Heart left ventricle (tissue), 16 donors: ENCODE results near the gene RPLP2. TPM values are rescaled to one million over a fixed set of nuclear protein-coding genes. Genes with fewer than 3 reads are reported as not detected.
A peak's percentile ranks its signal among the peaks of the same experiment; 100 is the strongest.

Experiments
- ATAC-seq, 4 donors: fragments of 200-7000 bp; cut with Tn5 transposase; one replicate each; pipeline ENCODE4 v1.9.1; 2020 to 2022; ENCODE audit warnings: moderate library complexity in 4 of 4, mild to moderate bottlenecking in 3 of 4, moderate number of reproducible peaks in 1 of 4
- DNase-seq, 5 donors: peaks; one replicate each; pipeline ENCODE4 v3.0.0-alpha.2; 2020
- H3K27ac ChIP-seq, 12 donors: fragments of 200-600 bp; sonication (generic) in 4 of 12; one replicate each; pipeline versions ENCODE4 v1.5.0 to v1.8.0; 2016 to 2022; ENCODE audit warnings: mild to moderate bottlenecking in 2 of 12
- H3K27me3 ChIP-seq, 9 donors: fragments of 200-600 bp; sonication (generic) in 2 of 9; one replicate each; pipeline versions ENCODE4 v1.5.1 to v1.8.0; 2016 to 2022; ENCODE audit warnings: mild to moderate bottlenecking in 3 of 9
- H3K36me3 ChIP-seq, 9 donors: fragments of 200-600 bp; sonication (generic) in 2 of 9; one replicate each; pipeline versions ENCODE4 v1.5.0 to v1.8.0; 2018 to 2022; ENCODE audit warnings: mild to moderate bottlenecking in 2 of 9
- H3K4me1 ChIP-seq, 12 donors: fragments of 200-600 bp; sonication (generic) in 4 of 12; one replicate each; pipeline versions ENCODE4 v1.5.0 to v1.8.0; 2016 to 2022; ENCODE audit warnings: mild to moderate bottlenecking in 3 of 12
- H3K4me3 ChIP-seq, 12 donors: fragments of 200-600 bp; sonication (generic) in 4 of 12; one replicate each; pipeline versions ENCODE4 v1.5.0 to v1.8.0; 2017 to 2022; ENCODE audit warnings: mild to moderate bottlenecking in 9 of 12, moderate library complexity in 4 of 12
- H3K9me3 ChIP-seq, 12 donors: fragments of 200-600 bp; sonication (generic) in 4 of 12; one replicate each; pipeline versions ENCODE4 v1.5.0 to v1.8.0; 2016 to 2022; ENCODE audit warnings: mild to moderate bottlenecking in 1 of 12
- CTCF ChIP-seq, 12 donors: fragments of 200-600 bp; sonication (generic) in 4 of 12; IDR thresholded peaks; one replicate each; pipeline versions ENCODE4 v1.5.0 to v1.8.0; 2018 to 2022; ENCODE audit warnings: antibody characterized with exemption in 12 of 12, mild to moderate bottlenecking in 5 of 12
- POLR2A ChIP-seq, 2 donors: fragments of 450-650 bp; IDR thresholded peaks; one replicate each; pipeline ENCODE4 v1.6.1; 2017; ENCODE audit warnings: antibody characterized with exemption in 2 of 2, mild to moderate bottlenecking in 2 of 2, moderate library complexity in 2 of 2
- WGBS, 4 donors: extraction: QIAGEN DNeasy Blood & Tissue Kit in 2 of 4; methylation state at CpG; one replicate each; pipeline versions ENCODE4 v1.1.5 to v1.1.7; 2013 to 2018; 5-methylcytosine and 5-hydroxymethylcytosine counted together
- intact Hi-C, 10 donors: fragments of 100-400 bp; cut with DNase I; formaldehyde crosslinking; loops; one replicate each; pipeline versions ENCODE4 v1.11.1 to v1.14.2; 2022
- polyA plus RNA-seq, 2 donors: library from polyadenylated mRNA; stranded (reverse); fragments of 200-250 nt; gene quantifications; one replicate each; pipeline ENCODE4 v1.2.3, GENCODE V29; 2013
- total RNA-seq, 9 donors: library from RNA; depleted of rRNA in 2 of 9; stranded (reverse); fragments of >200 nt in 2 of 9; fragmentation: NEBNext Ultra II Directional in 3 of 9; extraction: Animal tissue kit (Norgen Biotek cat#: 25700) in 3 of 9; gene quantifications; one replicate each; pipeline versions ENCODE4 v1.1.0 to v1.2.4, GENCODE V29; 2016 to 2023
- donor health status: ischemic (EF 13 %, LVEDD 7.1; RV severe dilation, severe dysfunction).
- donor health status: healthy with polysubstance abuse.
- donor health status: DM: no; HTN: yes; CAD: no.
- donor health status: DM: no; HTN: no; CAD: no.
- donor health status: ischemic (EF 25% LVEDD 6.9; RV normal size, moderate dysfunction).
- donor health status: ischemic (EF 25% LVEDD 5.7; RV mildly dilated, moderate dysfunction).
- donor health status: healthy.
- donor health status: DM: yes; HTN: yes; CAD: no.
- donor health status: ischemic (EF 35%, LVEDD 5.7; RV mildly dilated, moderate dysfunction).
- donor health status: nonischemic (EF 11% LVEDD 7.7; RV severe dilation, severe dysfunction).
- donor health status: DM: yes; HTN: yes; CAD: no.
- donor health status: PGD.
- donor health status: ischemic (EF 29% LVEDD 5.4; RV normal size, mild dysfunction).
- donor health status: nonischemic (EF 23%, LVEDD 6.1; RV moderate dilation, normal function).

The RPLP2 gene
- total and polyA plus RNA-seq, 11 donors = 236 to 1,652 (median 969) TPM

GRCh38 chr11:825366-826226, 15.8 kb downstream of the RPLP2 start:
- 74 to 88% (median 85%) methylated on average over 6 to 12 of the region's 12 CpGs for WGBS, 4 donors
- no peak for DNase-seq
- no peak for ATAC-seq
- intact Hi-C loops = no loop called here
- TF ChIP-seq CTCF (IDR thresholded peaks at IDR 0.05) = no peak
- no peak for TF ChIP-seq POLR2A (IDR thresholded peaks at IDR 0.05)
- Histone ChIP-seq H3K4me1 (peaks cover 10 to 78% (median 63%) of the 10 kb centered on the region in 12 donors), H3K27ac (peak overlapping the region in 2 of 12 donors; percentile 82 to 91), H3K27me3 (peaks cover 0 to 21% (median 0%) of the 10 kb centered on the region in 9 donors), H3K9me3 (no peaks in the 10 kb centered on the region), H3K4me3 (no peak overlapping the region), H3K36me3 (peaks cover 0 to 43% (median 30%) of the 10 kb centered on the region in 9 donors)

GRCh38 chr11:826227-826621, 16.5 kb downstream of the RPLP2 start:
- peaks cover 4 to 78% (median 63%) of the 10 kb centered on the region in 12 donors for H3K4me1 ChIP-seq
- no peaks in the 10 kb centered on the region for H3K9me3 ChIP-seq
- peaks cover 0 to 27% (median 0%) of the 10 kb centered on the region in 9 donors for H3K27me3 ChIP-seq
- no peak for DNase-seq
- no peak for ATAC-seq
- 74 to 88% (median 82%) methylated on average over 7 to 9 of the region's 9 CpGs for WGBS, 4 donors
- H3K27ac ChIP-seq = peak overlapping the region in 11 of 12 donors; percentile 71 to 91 (median 82)
- intact Hi-C loops = no loop called here
- TF ChIP-seq CTCF (IDR thresholded peaks at IDR 0.05) = no peak
- TF ChIP-seq POLR2A (IDR thresholded peaks at IDR 0.05) = no peak
- H3K4me3 ChIP-seq = peak overlapping the region in 5 of 12 donors; percentile 55 to 63 (median 61)
- H3K36me3 ChIP-seq = peaks cover 0 to 43% (median 30%) of the 10 kb centered on the region in 9 donors

- intact Hi-C loops = no loop called here
- no peaks in the 10 kb centered on the region for H3K9me3 ChIP-seq
- ATAC-seq (peak in 1 of 4 donors; percentile 0), DNase-seq (peak in 1 of 5 donors; percentile 63)
- peaks cover 0 to 40% (median 30%) of the 10 kb centered on the region in 9 donors for H3K36me3 ChIP-seq
- peak overlapping the region; percentile 39 to 69 (median 60) for H3K4me3 ChIP-seq
- peak overlapping the region; percentile 71 to 91 (median 83) for H3K27ac ChIP-seq
- peaks cover 0 to 33% (median 0%) of the 10 kb centered on the region in 9 donors for H3K27me3 ChIP-seq
- no peak for TF ChIP-seq POLR2A (IDR thresholded peaks at IDR 0.05)
- TF ChIP-seq CTCF (IDR thresholded peaks at IDR 0.05) = no peak
- H3K4me1 ChIP-seq = peaks cover 2 to 78% (median 60%) of the 10 kb centered on the region in 12 donors
- 2 to 6% (median 4%) methylated on average over 12 to 22 of the region's 22 CpGs for WGBS, 4 donors
Measured at GRCh38 chr11:826836-827145, 17.0 kb downstream of the RPLP2 start.

GRCh38 chr11:827146-827896, 17.6 kb downstream of the RPLP2 start:
- Histone ChIP-seq H3K4me3 (peak overlapping the region; percentile 39 to 69 (median 60)), H3K27me3 (peaks cover 0 to 38% (median 0%) of the 10 kb centered on the region in 9 donors), H3K36me3 (peaks cover 0 to 34% (median 29%) of the 10 kb centered on the region in 9 donors), H3K27ac (peak overlapping the region; percentile 71 to 91 (median 83)), H3K9me3 (no peaks in the 10 kb centered on the region), H3K4me1 (peaks cover 0 to 78% (median 60%) of the 10 kb centered on the region in 12 donors)
- no peak for TF ChIP-seq CTCF (IDR thresholded peaks at IDR 0.05)
- DNase-seq (peak in 1 of 5 donors; percentile 47), ATAC-seq (peak in 3 of 4 donors; percentile 4 to 10 (median 10))
- WGBS, 4 donors = 4 to 15% (median 7%) methylated on average over 19 to 66 of the region's 66 CpGs
- intact Hi-C loops = no loop called here
